Mesothelial cell of epicardium (in vitro differentiated cells): ENCODE data around the gene DHRSX. TPM values are rescaled to one million over a fixed set of nuclear protein-coding genes. Genes with fewer than 3 reads are reported as not detected.

ENCODE experiments used
- DNase-seq, 2 experiments: peaks; one replicate each; pipeline ENCODE4 v3.0.0; 2021; ENCODE audit warnings: low spot score in 2 of 2; ENCODE audit not compliant: unreplicated experiment in 2 of 2
- H3K27ac Mint-ChIP-seq: 2 replicates; pipeline ENCODE4 v1.8.0; 2021; ENCODE audit warnings: mixed read lengths
- H3K27me3 Mint-ChIP-seq: 2 replicates; pipeline ENCODE4 v1.8.0; 2021; ENCODE audit warnings: low read depth, mixed read lengths
- H3K36me3 Mint-ChIP-seq: 2 replicates; pipeline ENCODE4 v1.8.0; 2021; ENCODE audit warnings: mixed read lengths
- H3K4me1 Mint-ChIP-seq: 2 replicates; pipeline ENCODE4 v1.8.0; 2021; ENCODE audit warnings: mixed read lengths
- H3K4me3 Mint-ChIP-seq: 2 replicates; pipeline ENCODE4 v1.8.0; 2021; ENCODE audit warnings: mild to moderate bottlenecking, moderate library complexity, mixed read lengths
- H3K9me3 Mint-ChIP-seq: 2 replicates; pipeline ENCODE4 v1.8.0; 2021; ENCODE audit warnings: mixed read lengths
- total RNA-seq: library from RNA; stranded (reverse); gene quantifications from 3 replicates; pipeline ENCODE4 v1.2.1, GENCODE V29; 2021
- TF ChIP-seq, protein P1 (sequence below): fragments of 200-600 bp; sonication (generic); IDR thresholded peaks from one replicate; pipeline ENCODE4 v1.5.0; 2021; ENCODE audit warnings: antibody characterized with exemption; ENCODE audit not compliant: unreplicated experiment

Gene DHRSX
- total RNA-seq, 1 donor from 2014 or later, result 43.5 TPM

DNA sequence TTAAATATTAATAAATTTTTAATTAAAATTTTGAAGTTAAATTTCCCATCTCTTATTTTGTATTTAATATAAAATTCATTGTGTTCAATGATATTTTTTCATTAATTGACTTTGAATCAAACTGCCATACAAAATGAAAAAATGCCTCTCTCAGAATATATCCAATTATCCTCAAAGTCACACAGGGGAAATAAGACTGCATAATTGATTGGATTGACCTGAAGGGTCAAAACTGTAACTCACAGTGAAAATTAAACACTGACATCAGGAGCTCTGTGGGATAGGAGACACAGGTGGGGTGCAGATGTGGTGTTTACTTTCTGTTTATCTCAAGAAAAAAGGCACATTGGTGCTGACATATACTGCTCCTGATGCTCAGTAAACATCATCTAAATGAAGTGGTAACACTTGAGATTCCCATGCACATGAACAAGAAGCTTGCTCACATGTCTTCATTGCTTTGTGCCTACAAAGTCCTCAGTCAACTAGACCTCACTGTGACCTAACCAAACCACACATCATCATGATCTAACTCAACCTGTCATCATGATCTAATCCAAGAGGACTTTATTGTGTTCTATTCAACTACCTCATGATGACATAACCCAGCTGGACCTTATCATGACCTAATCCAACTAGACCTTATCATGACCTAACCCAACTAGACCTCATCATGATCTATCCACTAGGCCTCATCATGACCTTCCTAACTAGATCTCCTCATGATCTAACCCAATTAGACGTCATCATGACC, 83.7 kb downstream of the DHRSX start:
- Mint-ChIP-seq H3K27me3 (no peaks in the 10 kb centered on the region), H3K27ac (no peak overlapping the region), H3K9me3 (no peaks in the 10 kb centered on the region), H3K36me3 (peaks cover 14% of the 10 kb centered on the region), H3K4me3 (no peak overlapping the region), H3K4me1 (no peaks in the 10 kb centered on the region)
- no peak for DNase-seq
- TF ChIP-seq, protein P1, sequence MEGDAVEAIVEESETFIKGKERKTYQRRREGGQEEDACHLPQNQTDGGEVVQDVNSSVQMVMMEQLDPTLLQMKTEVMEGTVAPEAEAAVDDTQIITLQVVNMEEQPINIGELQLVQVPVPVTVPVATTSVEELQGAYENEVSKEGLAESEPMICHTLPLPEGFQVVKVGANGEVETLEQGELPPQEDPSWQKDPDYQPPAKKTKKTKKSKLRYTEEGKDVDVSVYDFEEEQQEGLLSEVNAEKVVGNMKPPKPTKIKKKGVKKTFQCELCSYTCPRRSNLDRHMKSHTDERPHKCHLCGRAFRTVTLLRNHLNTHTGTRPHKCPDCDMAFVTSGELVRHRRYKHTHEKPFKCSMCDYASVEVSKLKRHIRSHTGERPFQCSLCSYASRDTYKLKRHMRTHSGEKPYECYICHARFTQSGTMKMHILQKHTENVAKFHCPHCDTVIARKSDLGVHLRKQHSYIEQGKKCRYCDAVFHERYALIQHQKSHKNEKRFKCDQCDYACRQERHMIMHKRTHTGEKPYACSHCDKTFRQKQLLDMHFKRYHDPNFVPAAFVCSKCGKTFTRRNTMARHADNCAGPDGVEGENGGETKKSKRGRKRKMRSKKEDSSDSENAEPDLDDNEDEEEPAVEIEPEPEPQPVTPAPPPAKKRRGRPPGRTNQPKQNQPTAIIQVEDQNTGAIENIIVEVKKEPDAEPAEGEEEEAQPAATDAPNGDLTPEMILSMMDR, result no peak

DNA sequence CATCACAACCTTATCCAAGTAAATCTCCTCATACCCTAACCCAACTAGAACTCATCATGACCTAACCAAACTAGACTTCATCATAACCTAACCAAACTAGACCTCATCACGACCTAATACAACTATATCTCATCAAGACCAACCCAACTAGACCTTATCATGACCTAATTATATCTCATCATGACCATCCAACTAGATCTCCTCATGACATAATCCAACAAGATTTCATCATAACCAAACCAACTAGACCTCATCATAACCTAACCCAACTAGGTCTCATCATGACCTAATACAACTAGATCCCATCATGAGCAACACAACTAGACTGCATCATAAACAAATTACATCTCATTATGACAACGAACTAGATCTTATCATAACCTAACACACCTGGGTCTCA, 86.4 kb downstream of the DHRSX start:
- Mint-ChIP-seq H3K27me3 (no peaks in the 10 kb centered on the region), H3K36me3 (peaks cover 2% of the 10 kb centered on the region), H3K4me1 (no peaks in the 10 kb centered on the region), H3K9me3 (no peaks in the 10 kb centered on the region), H3K4me3 (no peak overlapping the region), H3K27ac (no peak overlapping the region)
- no peak for DNase-seq
- TF ChIP-seq, protein P1, result no peak

DNA sequence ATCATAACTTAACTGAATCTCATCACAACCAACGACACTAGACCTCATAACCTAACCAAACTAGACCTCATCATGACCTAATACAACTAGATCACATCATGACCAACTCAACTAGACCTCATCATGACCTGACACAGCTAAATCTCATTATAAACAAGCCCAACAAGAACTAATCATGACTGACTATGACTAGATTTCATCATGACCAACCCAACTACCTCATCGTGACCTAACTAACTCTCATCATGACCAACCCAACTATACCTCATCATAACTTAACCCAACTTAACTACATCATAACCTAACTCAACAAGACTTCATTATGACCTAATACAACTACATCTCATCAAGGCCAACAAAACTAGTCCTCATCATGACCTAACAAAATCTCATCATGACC, 86.8 kb downstream of the DHRSX start:
- H3K36me3 Mint-ChIP-seq, result peaks cover 4% of the 10 kb centered on the region
- H3K27me3 Mint-ChIP-seq, result no peaks in the 10 kb centered on the region
- DNase-seq, result no peak
- no peak overlapping the region for H3K4me3 Mint-ChIP-seq
- TF ChIP-seq, protein P1, result no peak
- no peaks in the 10 kb centered on the region for H3K9me3 Mint-ChIP-seq
- no peak overlapping the region for H3K27ac Mint-ChIP-seq
- no peaks in the 10 kb centered on the region for H3K4me1 Mint-ChIP-seq

DNA sequence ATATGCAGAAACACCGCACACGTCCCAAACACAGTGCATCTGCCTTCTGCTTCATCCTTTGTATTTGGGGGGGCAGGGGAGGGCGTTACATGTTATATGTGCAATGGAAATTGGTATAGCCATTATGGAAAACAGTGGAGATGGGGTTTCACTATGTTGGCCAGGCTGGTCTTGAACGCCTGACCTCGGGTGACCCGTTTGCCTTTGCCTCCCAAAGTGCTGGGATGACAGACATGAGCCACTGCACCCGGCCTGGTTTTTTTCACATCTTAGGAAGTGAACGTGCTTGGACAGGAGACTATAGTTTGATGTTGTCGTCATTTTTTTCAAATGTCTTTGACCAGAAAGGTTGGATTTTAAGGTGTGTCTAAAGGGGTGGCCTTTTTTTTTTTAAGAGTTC, 88.6 kb downstream of the DHRSX start:
- H3K9me3 Mint-ChIP-seq, result peaks cover 5% of the 10 kb centered on the region
- H3K4me1 Mint-ChIP-seq, result no peaks in the 10 kb centered on the region
- peaks cover 15% of the 10 kb centered on the region for H3K36me3 Mint-ChIP-seq
- TF ChIP-seq, protein P1, result no peak
- H3K4me3 Mint-ChIP-seq, result no peak overlapping the region
- no peaks in the 10 kb centered on the region for H3K27me3 Mint-ChIP-seq
- no peak for DNase-seq
- H3K27ac Mint-ChIP-seq, result no peak overlapping the region

DNA sequence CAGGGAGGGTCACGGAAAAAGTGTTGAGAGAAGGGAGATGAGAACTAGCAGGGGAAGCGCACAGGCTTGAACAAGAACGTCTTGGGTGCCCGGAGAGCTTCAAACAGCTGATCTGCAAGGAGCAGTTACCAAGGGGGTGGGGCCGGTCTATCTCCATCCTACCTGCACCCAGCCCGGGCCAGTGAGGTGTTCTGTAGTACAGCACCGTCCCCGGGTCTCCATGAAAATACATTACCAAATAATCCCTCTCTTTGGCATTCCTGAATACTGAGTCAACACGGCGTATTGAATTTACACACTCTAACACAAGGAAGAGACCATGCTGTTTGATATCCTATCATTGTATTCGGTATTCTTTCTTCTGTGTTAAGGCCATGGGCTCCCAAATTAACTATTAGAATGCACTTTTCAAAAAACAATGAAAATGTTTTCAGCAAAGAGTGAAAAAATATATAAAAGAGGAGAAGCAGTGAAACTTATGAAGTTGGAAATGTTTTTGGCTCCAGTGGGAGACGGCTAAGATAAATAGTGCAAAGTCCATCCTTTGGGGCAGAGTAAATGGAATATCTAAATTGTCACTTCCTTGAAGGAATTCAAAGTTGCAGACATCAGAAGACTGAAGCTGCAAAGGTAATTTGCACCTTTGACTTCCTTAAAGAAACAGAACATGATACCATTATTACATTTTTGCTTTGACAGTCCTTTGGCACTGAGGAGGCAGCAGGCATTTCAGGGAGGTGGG, 90.3 kb downstream of the DHRSX start:
- Mint-ChIP-seq H3K4me3 (no peak overlapping the region), H3K27ac (no peak overlapping the region), H3K9me3 (peaks cover 11% of the 10 kb centered on the region), H3K36me3 (peaks cover 24% of the 10 kb centered on the region), H3K27me3 (no peaks in the 10 kb centered on the region), H3K4me1 (no peaks in the 10 kb centered on the region)
- DNase-seq, result no peak
- TF ChIP-seq, protein P1, result no peak
